RWPE2 (cell line): Measurements from ENCODE around the gene PMPCA.

ENCODE experiments used
- ATAC-seq: fragments of 200-7000 bp; cut with Tn5 transposase; 3 replicates; pipeline ENCODE4 v1.9.1; 2021; ENCODE audit warnings: low read depth
- DNase-seq: peaks from one replicate; pipeline ENCODE4 v3.0.0-alpha.2; 2020; ENCODE audit warnings: low spot score
- H3K27ac ChIP-seq: fragments of 450-650 bp; 2 replicates; pipeline ENCODE4 v1.5.1; 2017; ENCODE audit warnings: mild to moderate bottlenecking; ENCODE audit not compliant: poor library complexity, severe bottlenecking
- H3K27me3 ChIP-seq: fragments of 250-450 bp; sonication (Bioruptor Pico); 2 replicates; pipeline ENCODE4 v1.5.1; 2021; ENCODE audit warnings: mild to moderate bottlenecking, moderate library complexity; ENCODE audit not compliant: insufficient read depth, poor library complexity, severe bottlenecking
- H3K36me3 ChIP-seq: fragments of 250-450 bp; sonication (Bioruptor Pico); 2 replicates; pipeline ENCODE4 v1.5.1; 2020; ENCODE audit warnings: low read depth, mild to moderate bottlenecking, moderate library complexity
- H3K4me1 ChIP-seq: fragments of 250-450 bp; sonication (Bioruptor Pico); 2 replicates; pipeline ENCODE4 v1.5.1; 2021; ENCODE audit warnings: mild to moderate bottlenecking, moderate library complexity; ENCODE audit not compliant: insufficient read depth, poor library complexity, severe bottlenecking
- H3K4me3 ChIP-seq: fragments of 250-450 bp; sonication (Bioruptor Pico); 2 replicates; pipeline ENCODE4 v1.5.1; 2021; ENCODE audit warnings: mild to moderate bottlenecking, moderate library complexity; ENCODE audit not compliant: severe bottlenecking
- H3K9me3 ChIP-seq: fragments of 250-450 bp; sonication (Bioruptor Pico); 2 replicates; pipeline ENCODE4 v1.5.1; 2021; ENCODE audit warnings: mild to moderate bottlenecking, moderate library complexity; ENCODE audit not compliant: severe bottlenecking
- TF ChIP-seq, protein P1 (sequence below): fragments of 450-650 bp; IDR thresholded peaks from one replicate; pipeline ENCODE4 v1.5.1; 2017; ENCODE audit warnings: mild to moderate bottlenecking, moderate library complexity; ENCODE audit not compliant: poor library complexity, severe bottlenecking

PMPCA gene

GRCh38 chr9:136470356-136470755 lies 59.9 kb downstream of the PMPCA start:
- H3K36me3 ChIP-seq: peaks cover 100% of the 10 kb centered on the region

DNA sequence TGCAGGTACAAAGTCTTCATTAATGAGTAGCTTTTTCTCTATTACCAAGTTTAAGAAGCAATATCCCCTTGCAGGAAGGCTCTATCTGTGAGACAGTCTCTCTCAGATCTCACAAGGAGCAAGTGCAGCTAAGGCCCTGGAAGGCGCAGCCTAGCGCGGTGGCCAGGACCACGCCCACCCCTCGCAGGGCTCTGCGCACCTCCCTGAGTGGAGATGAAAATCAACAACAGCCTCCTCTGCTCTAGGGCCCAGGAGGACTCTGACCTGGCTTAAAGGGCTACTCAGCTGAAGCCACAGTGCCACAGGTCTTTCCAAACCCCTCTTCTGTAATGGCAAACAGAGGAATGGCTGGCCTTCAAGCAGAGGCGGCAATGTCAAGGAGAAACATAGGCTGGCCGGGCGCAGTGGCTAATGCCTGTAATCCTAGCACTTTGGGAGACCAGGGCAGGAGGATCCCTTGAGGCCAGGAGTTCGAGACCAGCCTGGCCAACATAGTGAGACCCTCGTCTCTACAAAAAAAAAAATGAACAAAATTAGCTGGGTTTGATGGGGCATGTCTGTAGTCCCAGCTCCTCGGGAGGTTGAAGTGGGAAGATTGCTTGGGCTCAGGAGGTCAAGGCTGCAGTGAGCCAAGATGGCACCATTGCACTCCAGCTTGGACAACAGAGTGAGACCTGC lies 60.5 kb downstream of the PMPCA start:
- Histone ChIP-seq H3K4me1 (no peaks in the 10 kb centered on the region), H3K27ac (no peak overlapping the region), H3K27me3 (no peaks in the 10 kb centered on the region), H3K9me3 (no peaks in the 10 kb centered on the region), H3K36me3 (peaks cover 100% of the 10 kb centered on the region), H3K4me3 (no peak overlapping the region)
- ATAC-seq: no peak
- TF ChIP-seq, protein P1, sequence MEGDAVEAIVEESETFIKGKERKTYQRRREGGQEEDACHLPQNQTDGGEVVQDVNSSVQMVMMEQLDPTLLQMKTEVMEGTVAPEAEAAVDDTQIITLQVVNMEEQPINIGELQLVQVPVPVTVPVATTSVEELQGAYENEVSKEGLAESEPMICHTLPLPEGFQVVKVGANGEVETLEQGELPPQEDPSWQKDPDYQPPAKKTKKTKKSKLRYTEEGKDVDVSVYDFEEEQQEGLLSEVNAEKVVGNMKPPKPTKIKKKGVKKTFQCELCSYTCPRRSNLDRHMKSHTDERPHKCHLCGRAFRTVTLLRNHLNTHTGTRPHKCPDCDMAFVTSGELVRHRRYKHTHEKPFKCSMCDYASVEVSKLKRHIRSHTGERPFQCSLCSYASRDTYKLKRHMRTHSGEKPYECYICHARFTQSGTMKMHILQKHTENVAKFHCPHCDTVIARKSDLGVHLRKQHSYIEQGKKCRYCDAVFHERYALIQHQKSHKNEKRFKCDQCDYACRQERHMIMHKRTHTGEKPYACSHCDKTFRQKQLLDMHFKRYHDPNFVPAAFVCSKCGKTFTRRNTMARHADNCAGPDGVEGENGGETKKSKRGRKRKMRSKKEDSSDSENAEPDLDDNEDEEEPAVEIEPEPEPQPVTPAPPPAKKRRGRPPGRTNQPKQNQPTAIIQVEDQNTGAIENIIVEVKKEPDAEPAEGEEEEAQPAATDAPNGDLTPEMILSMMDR: no peak
- DNase-seq: no peak

More at GRCh38 chr9:136470356-136470755, 59.9 kb downstream of the PMPCA start:
- Histone ChIP-seq H3K4me1 (no peaks in the 10 kb centered on the region), H3K27me3 (no peaks in the 10 kb centered on the region), H3K27ac (no peak overlapping the region), H3K9me3 (no peaks in the 10 kb centered on the region), H3K4me3 (no peak overlapping the region)
- no peak for DNase-seq
- ATAC-seq: no peak
- TF ChIP-seq, protein P1: no peak

- Histone ChIP-seq H3K27me3 (no peaks in the 10 kb centered on the region), H3K4me1 (no peaks in the 10 kb centered on the region), H3K4me3 (no peak overlapping the region), H3K27ac (no peak overlapping the region), H3K36me3 (peaks cover 100% of the 10 kb centered on the region), H3K9me3 (no peaks in the 10 kb centered on the region)
- TF ChIP-seq, protein P1: no peak
- DNase-seq: no peak
- ATAC-seq: no peak
These were observed 61.5 kb downstream of the PMPCA start for GRCh38 chr9:136471802-136472487.

- ATAC-seq (no peak), DNase-seq (no peak)
- H3K27ac ChIP-seq: no peak overlapping the region
- H3K9me3 ChIP-seq: no peaks in the 10 kb centered on the region
- H3K4me1 ChIP-seq: no peaks in the 10 kb centered on the region
- TF ChIP-seq, protein P1: no peak
- peaks cover 100% of the 10 kb centered on the region for H3K36me3 ChIP-seq
- H3K4me3 ChIP-seq: no peak overlapping the region
- H3K27me3 ChIP-seq: no peaks in the 10 kb centered on the region
These were observed 62.3 kb downstream of the PMPCA start for GRCh38 chr9:136472640-136473353.
